IPS DF 4.7 (cell line): ENCODE results near the gene TRIM49D1.
"Not testable (repeated sequence)": the region's sequence is repeated elsewhere in the genome, so short reads cannot be mapped to it uniquely, and the experiment has no call there.

ENCODE experiments used
- DNase-seq: peaks from one replicate; pipeline ENCODE4 v3.0.0-alpha.2; 2013; ENCODE audit warnings: low spot score; ENCODE audit errors: extremely low read depth

TRIM49D1 gene

GRCh38 chr11:89922195-89922660 lies at the start of gene TRIM49D1:
TSS of gene TRIM49D1 (minus strand) at chr11:89922245. CDS start at chr11:89917710, 4,535 bp downstream.
- no peak for DNase-seq

- DNase-seq, result not testable (repeated sequence)
Observed at GRCh38 chr11:89965737-89966136, 43.7 kb upstream of the TRIM49D1 start, which contains the start of gene TRIM64. TSS of gene TRIM64 (plus strand) at chr11:89966037. CDS start at chr11:89968504, 2,467 bp downstream.

GRCh38 chr11:89960833-89961232 lies 38.8 kb upstream of the TRIM49D1 start:
- DNase-seq, result not testable (repeated sequence)

GRCh38 chr11:89923764-89924163 lies 1.7 kb upstream of the TRIM49D1 start, which contains the start of gene TRIM49D2:
TSS of gene TRIM49D2 (plus strand) at chr11:89924064. CDS start at chr11:89926762, 2,698 bp downstream.
- not testable (repeated sequence) for DNase-seq

- DNase-seq, result not testable (repeated sequence)
Observed at GRCh38 chr11:89900809-89901208, 21.2 kb downstream of the TRIM49D1 start.

- DNase-seq, result not testable (repeated sequence)
Observed at GRCh38 chr11:89893245-89893644, 28.8 kb downstream of the TRIM49D1 start.

GRCh38 chr11:89877511-89877910 lies 44.5 kb downstream of the TRIM49D1 start:
- not testable (repeated sequence) for DNase-seq

- DNase-seq, result not testable (repeated sequence)
Observed at GRCh38 chr11:89872588-89872987, 49.5 kb downstream of the TRIM49D1 start.

GRCh38 chr11:89865223-89865622 lies 56.8 kb downstream of the TRIM49D1 start:
- not testable (repeated sequence) for DNase-seq

GRCh38 chr11:89863906-89864704 lies 57.9 kb downstream of the TRIM49D1 start:
- DNase-seq, result not testable (repeated sequence)
